HepG2 (cell line): ENCODE data around the gene CDK10. TPM values are rescaled to one million over a fixed set of nuclear protein-coding genes. Genes with fewer than 3 reads are reported as not detected.

Experiments
- ESRRA ChIP-seq: sonication (generic); formaldehyde crosslinking; IDR thresholded peaks from 2 replicates; pipeline ENCODE4 v1.5.1; 2020; ENCODE audit warnings: mild to moderate bottlenecking, low read depth, missing genetic modification reagents
- HNF4A ChIP-seq: sonication (generic); formaldehyde crosslinking; IDR thresholded peaks from 2 replicates; pipeline ENCODE4 v1.4.0; 2020; ENCODE audit warnings: missing genetic modification reagents
- HNRNPK ChIP-seq: fragments of 200-400 bp; formaldehyde crosslinking; IDR thresholded peaks from 2 replicates; pipeline ENCODE4 v1.6.1; 2018; ENCODE audit warnings: low read length, low read depth, moderate library complexity, mild to moderate bottlenecking; ENCODE audit not compliant: poor library complexity, severe bottlenecking
- KLF12 ChIP-seq: sonication (generic); formaldehyde crosslinking; IDR thresholded peaks from 2 replicates; pipeline ENCODE4 v1.4.0; 2020; ENCODE audit warnings: missing genetic modification reagents, borderline replicate concordance
- MAF1 ChIP-seq: sonication (generic); formaldehyde crosslinking; IDR thresholded peaks from 2 replicates; pipeline ENCODE4 v1.5.0; 2020; ENCODE audit warnings: missing genetic modification reagents, borderline replicate concordance
- MZF1 ChIP-seq: sonication (generic); formaldehyde crosslinking; IDR thresholded peaks from 2 replicates; pipeline ENCODE4 v1.8.1; 2023; ENCODE audit warnings: mild to moderate bottlenecking, missing genetic modification reagents, borderline replicate concordance
- NRL ChIP-seq: sonication (generic); formaldehyde crosslinking; IDR thresholded peaks from 2 replicates; pipeline ENCODE4 v1.5.0; 2020; ENCODE audit warnings: missing genetic modification reagents, mild to moderate bottlenecking, moderate library complexity, borderline replicate concordance
- PHF8 ChIP-seq: sonication (generic); formaldehyde crosslinking; IDR thresholded peaks from 2 replicates; pipeline ENCODE4 v1.5.0; 2020; ENCODE audit warnings: missing genetic modification reagents
- PITX1 ChIP-seq: sonication (generic); formaldehyde crosslinking; IDR thresholded peaks from 2 replicates; pipeline ENCODE4 v1.5.1; 2020; ENCODE audit warnings: mild to moderate bottlenecking, missing genetic modification reagents
- RXRB ChIP-seq: IDR thresholded peaks from 2 replicates; pipeline ENCODE4 v1.6.1; 2016; ENCODE audit warnings: borderline replicate concordance, missing genetic modification reagents, missing compliant biosample characterization
- SAP130 ChIP-seq: IDR thresholded peaks from 2 replicates; pipeline ENCODE4 v1.6.1; 2016; ENCODE audit warnings: low read depth
- SMYD3 ChIP-seq: sonication (generic); formaldehyde crosslinking; IDR thresholded peaks from 2 replicates; pipeline ENCODE4 v1.8.1; 2023; ENCODE audit warnings: mild to moderate bottlenecking, missing genetic modification reagents
- SOX6 ChIP-seq, 2 experiments: fragments of 450-650 bp in 1 of 2; sonication (generic) in 1 of 2; formaldehyde crosslinking in 1 of 2; IDR thresholded peaks; 2 replicates each; pipeline versions ENCODE4 v1.4.0 to v1.6.1; 2017 to 2020; ENCODE audit warnings: antibody characterized with exemption in 1 of 2, mild to moderate bottlenecking in 1 of 2, missing genetic modification reagents in 1 of 2
- ZNF232 ChIP-seq: sonication (generic); formaldehyde crosslinking; IDR thresholded peaks from 2 replicates; pipeline ENCODE4 v1.4.0; 2020; ENCODE audit warnings: missing genetic modification reagents, borderline replicate concordance
- ZNF256 ChIP-seq: sonication (generic); formaldehyde crosslinking; conservative IDR thresholded peaks from 2 replicates; pipeline ENCODE4 v1.4.0; 2020; ENCODE audit warnings: missing genetic modification reagents
- ZNF564 ChIP-seq: sonication (generic); formaldehyde crosslinking; IDR thresholded peaks from 2 replicates; pipeline ENCODE4 v1.8.1; 2023; ENCODE audit warnings: mild to moderate bottlenecking, missing genetic modification reagents
- ZNF615 ChIP-seq: sonication (generic); formaldehyde crosslinking; IDR thresholded peaks from 2 replicates; pipeline ENCODE4 v1.5.0; 2020; ENCODE audit warnings: mild to moderate bottlenecking, missing genetic modification reagents, borderline replicate concordance
- ZNF619 ChIP-seq: sonication (generic); formaldehyde crosslinking; IDR thresholded peaks from 2 replicates; pipeline ENCODE4 v1.4.0; 2020; ENCODE audit warnings: mild to moderate bottlenecking, missing genetic modification reagents
- ZNF747 ChIP-seq: sonication (generic); formaldehyde crosslinking; IDR thresholded peaks from 2 replicates; pipeline ENCODE4 v1.8.1; 2023; ENCODE audit warnings: missing genetic modification reagents, mild to moderate bottlenecking, borderline replicate concordance
- ZNF788 ChIP-seq: sonication (generic); formaldehyde crosslinking; IDR thresholded peaks from 2 replicates; pipeline ENCODE4 v1.5.0; 2020; ENCODE audit warnings: mild to moderate bottlenecking, missing genetic modification reagents, borderline replicate concordance
- polyA plus RNA-seq, 8 experiments: library from polyadenylated mRNA; depleted of rRNA in 3 of 8; stranded (reverse) in 7 of 8; unstranded in 1 of 8; fragments of >200 nt; fragmentation: Illumina TruSeq in 4 of 8; extraction: Trizol in 4 of 8; gene quantifications; 2 replicates each; pipeline versions ENCODE4 v1.2.1 to v1.2.3, GENCODE V29; 2011 to 2016; ENCODE audit warnings: low read depth in 4 of 8, missing spikeins in 1 of 8, mixed read lengths in 1 of 8; ENCODE audit not compliant: insufficient read depth in 1 of 8
- total RNA-seq, 5 experiments: library from RNA; depleted of rRNA; stranded (reverse); fragments of >200 nt; fragmentation: Illumina TruSeq; extraction: Trizol; gene quantifications; 2 replicates each; pipeline ENCODE4 v1.2.3, GENCODE V29; 2016; ENCODE audit warnings: low read depth in 1 of 5
- TF ChIP-seq, protein P1 (sequence below): sonication (generic); formaldehyde crosslinking; IDR thresholded peaks from 2 replicates; pipeline ENCODE4 v1.4.0; 2020; ENCODE audit warnings: missing genetic modification reagents
- TF ChIP-seq, protein P2 (sequence below): sonication (generic); formaldehyde crosslinking; IDR thresholded peaks from 2 replicates; pipeline ENCODE4 v1.4.0; 2020; ENCODE audit warnings: mild to moderate bottlenecking, missing genetic modification reagents
- TF ChIP-seq, protein P3 (sequence below): sonication (generic); formaldehyde crosslinking; IDR thresholded peaks from 2 replicates; pipeline ENCODE4 v1.5.1; 2020; ENCODE audit warnings: mild to moderate bottlenecking, moderate library complexity, missing genetic modification reagents

The CDK10 gene
- total and polyA plus RNA-seq, 2 of the 13 experiments (the other 11 are each of a cell fraction or from before 2014, with no cell fraction given), result 2.5 to 3.9 TPM

DNA sequence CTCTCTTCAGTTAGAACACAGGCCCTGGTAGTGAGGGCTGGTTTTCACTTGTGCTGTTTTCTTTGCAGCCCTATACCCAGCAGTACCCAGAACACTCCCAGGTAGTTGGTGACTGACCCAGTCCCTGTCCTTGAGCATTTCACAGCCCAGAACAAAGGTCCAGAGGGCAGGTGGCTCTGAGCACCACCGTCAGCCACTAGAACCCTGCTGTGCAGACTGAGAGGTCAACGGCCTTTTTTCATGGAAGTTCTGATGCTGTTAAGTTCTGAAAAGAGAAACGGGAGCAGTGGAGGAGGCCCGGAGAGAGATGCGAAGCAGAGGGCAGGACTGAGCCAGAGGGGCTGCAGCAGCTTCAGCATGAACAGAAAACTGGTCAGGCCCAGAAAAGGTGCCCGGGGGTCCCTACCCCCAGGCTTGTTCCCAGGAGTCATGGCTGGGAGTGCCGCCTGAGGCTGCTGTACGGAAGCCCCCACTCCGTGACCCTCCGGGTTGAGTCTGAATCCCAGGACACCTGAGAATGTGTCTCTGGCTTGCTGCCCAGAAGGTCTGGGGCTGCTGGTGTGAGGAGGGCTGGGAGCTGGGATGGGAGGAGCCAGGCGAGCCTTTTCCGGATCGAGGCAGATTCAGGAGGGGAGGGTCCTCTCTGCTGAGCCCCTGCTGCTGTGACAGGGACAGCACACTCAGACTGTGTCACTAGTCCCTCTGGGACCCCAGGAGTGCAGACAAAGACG, 43.5 kb downstream of the CDK10 start (continued):
- TF ChIP-seq, protein P1, sequence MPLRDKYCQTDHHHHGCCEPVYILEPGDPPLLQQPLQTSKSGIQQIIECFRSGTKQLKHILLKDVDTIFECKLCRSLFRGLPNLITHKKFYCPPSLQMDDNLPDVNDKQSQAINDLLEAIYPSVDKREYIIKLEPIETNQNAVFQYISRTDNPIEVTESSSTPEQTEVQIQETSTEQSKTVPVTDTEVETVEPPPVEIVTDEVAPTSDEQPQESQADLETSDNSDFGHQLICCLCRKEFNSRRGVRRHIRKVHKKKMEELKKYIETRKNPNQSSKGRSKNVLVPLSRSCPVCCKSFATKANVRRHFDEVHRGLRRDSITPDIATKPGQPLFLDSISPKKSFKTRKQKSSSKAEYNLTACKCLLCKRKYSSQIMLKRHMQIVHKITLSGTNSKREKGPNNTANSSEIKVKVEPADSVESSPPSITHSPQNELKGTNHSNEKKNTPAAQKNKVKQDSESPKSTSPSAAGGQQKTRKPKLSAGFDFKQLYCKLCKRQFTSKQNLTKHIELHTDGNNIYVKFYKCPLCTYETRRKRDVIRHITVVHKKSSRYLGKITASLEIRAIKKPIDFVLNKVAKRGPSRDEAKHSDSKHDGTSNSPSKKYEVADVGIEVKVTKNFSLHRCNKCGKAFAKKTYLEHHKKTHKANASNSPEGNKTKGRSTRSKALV (CRISPR knock-in tag), result peak; percentile 38; the same call in 1 of the 2 replicates
- TF ChIP-seq MAF1 (0 out of 2 replicates have a peak, but pooled peaks have one; percentile 55), MZF1 (no peak), ESRRA (CRISPR knock-in tag) (peak; percentile 90; the same call in 1 of the 2 replicates), ZNF619 (CRISPR knock-in tag) (no peak), HNF4A (CRISPR knock-in tag) (peak; percentile 81), PITX1 (CRISPR knock-in tag) (0 out of 2 replicates have a peak, but pooled peaks have one; percentile 15), ZNF232 (CRISPR knock-in tag) (0 out of 2 replicates have a peak, but pooled peaks have one; percentile 41), NRL (CRISPR knock-in tag) (0 out of 2 replicates have a peak, but pooled peaks have one; percentile 50), SAP130 (CRISPR knock-in tag) (peak; percentile 24; the same call in 1 of the 2 replicates), KLF12 (0 out of 2 replicates have a peak, but pooled peaks have one; percentile 63), ZNF747 (CRISPR knock-in tag) (no peak), RXRB (CRISPR knock-in tag) (peak; percentile 67), SOX6 (IDR thresholded peaks at IDR 0.05) (no peak), SOX6 (CRISPR knock-in tag; IDR thresholded peaks at IDR 0.05) (no peak), ZNF256 (CRISPR knock-in tag) (0 out of 2 replicates have a peak, but pooled peaks have one; percentile 20), HNRNPK (no peak), ZNF615 (CRISPR knock-in tag) (no peak), ZNF788 (CRISPR knock-in tag) (0 out of 2 replicates have a peak, but pooled peaks have one; percentile 35), PHF8 (peak; percentile 19; the same call in 1 of the 2 replicates), SMYD3 (CRISPR knock-in tag) (no peak), ZNF564 (CRISPR knock-in tag) (0 out of 2 replicates have a peak, but pooled peaks have one; percentile 37)
- TF ChIP-seq, protein P2, sequence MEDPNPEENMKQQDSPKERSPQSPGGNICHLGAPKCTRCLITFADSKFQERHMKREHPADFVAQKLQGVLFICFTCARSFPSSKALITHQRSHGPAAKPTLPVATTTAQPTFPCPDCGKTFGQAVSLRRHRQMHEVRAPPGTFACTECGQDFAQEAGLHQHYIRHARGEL, result no peak
- TF ChIP-seq, protein P3, sequence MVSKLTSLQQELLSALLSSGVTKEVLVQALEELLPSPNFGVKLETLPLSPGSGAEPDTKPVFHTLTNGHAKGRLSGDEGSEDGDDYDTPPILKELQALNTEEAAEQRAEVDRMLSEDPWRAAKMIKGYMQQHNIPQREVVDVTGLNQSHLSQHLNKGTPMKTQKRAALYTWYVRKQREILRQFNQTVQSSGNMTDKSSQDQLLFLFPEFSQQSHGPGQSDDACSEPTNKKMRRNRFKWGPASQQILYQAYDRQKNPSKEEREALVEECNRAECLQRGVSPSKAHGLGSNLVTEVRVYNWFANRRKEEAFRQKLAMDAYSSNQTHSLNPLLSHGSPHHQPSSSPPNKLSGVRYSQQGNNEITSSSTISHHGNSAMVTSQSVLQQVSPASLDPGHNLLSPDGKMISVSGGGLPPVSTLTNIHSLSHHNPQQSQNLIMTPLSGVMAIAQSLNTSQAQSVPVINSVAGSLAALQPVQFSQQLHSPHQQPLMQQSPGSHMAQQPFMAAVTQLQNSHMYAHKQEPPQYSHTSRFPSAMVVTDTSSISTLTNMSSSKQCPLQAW (CRISPR knock-in tag), result 0 out of 2 replicates have a peak, but pooled peaks have one; percentile 25
